NCI-H2171 treated with DMSO at 0.1 percent for 48 hours (cell line): ENCODE measurements around the gene PDPN.
"Not testable (repeated sequence)": the region's sequence is repeated elsewhere in the genome, so short reads cannot be mapped to it uniquely, and the experiment has no call there.

Source experiments
- DNase-seq: peaks from one replicate; lab custom pipeline; 2025; lab: John Stamatoyannopoulos, UW

Gene PDPN

GRCh38 chr1:13583595-13583965 is at the start of gene PDPN:
Gene PDPN, plus strand, starts transcription at chr1:13583832. Its CDS starts 202 bp downstream, at chr1:13584034.
- DNase-seq, result peak; percentile 51

GRCh38 chr1:13535227-13535626 is 48.4 kb upstream of the PDPN start:
- no peak for DNase-seq

GRCh38 chr1:13536571-13536970 is 47.1 kb upstream of the PDPN start:
- peak; percentile 23 for DNase-seq

GRCh38 chr1:13538832-13539231 is 44.8 kb upstream of the PDPN start:
- peak; percentile 11 for DNase-seq

GRCh38 chr1:13539683-13540082 is 43.9 kb upstream of the PDPN start:
- no peak for DNase-seq

GRCh38 chr1:13540866-13541265 is 42.8 kb upstream of the PDPN start:
- no peak for DNase-seq

GRCh38 chr1:13541435-13542215 is 42.0 kb upstream of the PDPN start:
- no peak for DNase-seq

- peak; percentile 57 for DNase-seq
Measured at GRCh38 chr1:13543451-13544220, 40.0 kb upstream of the PDPN start.

GRCh38 chr1:13544221-13544556 is 39.4 kb upstream of the PDPN start:
- no peak for DNase-seq

- DNase-seq, result no peak
Measured at GRCh38 chr1:13546791-13547190, 36.8 kb upstream of the PDPN start.

GRCh38 chr1:13548281-13548680 is 35.4 kb upstream of the PDPN start:
- DNase-seq, result no peak

- no peak for DNase-seq
Measured at GRCh38 chr1:13549021-13549420, 34.6 kb upstream of the PDPN start.

GRCh38 chr1:13549521-13549920 is 34.1 kb upstream of the PDPN start:
- DNase-seq, result no peak

GRCh38 chr1:13550663-13551062 is 33.0 kb upstream of the PDPN start:
- DNase-seq, result no peak

- DNase-seq, result no peak
Measured at GRCh38 chr1:13554798-13555197, 28.8 kb upstream of the PDPN start.

- no peak for DNase-seq
Measured at GRCh38 chr1:13556224-13556764, 27.3 kb upstream of the PDPN start.

- no peak for DNase-seq
Measured at GRCh38 chr1:13560541-13560940, 23.1 kb upstream of the PDPN start.

- DNase-seq, result not testable (repeated sequence)
Measured at GRCh38 chr1:13562981-13563380, 20.7 kb upstream of the PDPN start.

GRCh38 chr1:13564073-13564472 is 19.6 kb upstream of the PDPN start:
- no peak for DNase-seq

- not testable (repeated sequence) for DNase-seq
Measured at GRCh38 chr1:13570435-13570834, 13.2 kb upstream of the PDPN start.

- no peak for DNase-seq
Measured at GRCh38 chr1:13570924-13571323, 12.7 kb upstream of the PDPN start.

- DNase-seq, result no peak
Measured at GRCh38 chr1:13573586-13573985, 10.0 kb upstream of the PDPN start.

- no peak for DNase-seq
Measured at GRCh38 chr1:13576926-13577325, 6.7 kb upstream of the PDPN start.
